MM.1S (cell line): ENCODE data around the gene ZGPAT.

ENCODE experiments used
- EZH2 ChIP-seq: fragments of 300-600 bp; sonication (generic); optimal IDR thresholded peaks from 2 replicates; pipeline ENCODE3; 2017; ENCODE audit warnings: low read depth, mild to moderate bottlenecking, antibody characterized with exemption, low read length, mixed read lengths
- EZH2phosphoT487 ChIP-seq: fragments of 300-600 bp; sonication (generic); IDR thresholded peaks from 2 replicates; pipeline ENCODE4 v1.6.1; 2018; ENCODE audit warnings: antibody characterized with exemption, low read length
- TF ChIP-seq, protein P1 (sequence below): fragments of 300-600 bp; sonication (generic); IDR thresholded peaks from 2 replicates; pipeline ENCODE4 v1.5.1; 2016; ENCODE audit warnings: antibody characterized with exemption, low read length, mixed read lengths

DNA sequence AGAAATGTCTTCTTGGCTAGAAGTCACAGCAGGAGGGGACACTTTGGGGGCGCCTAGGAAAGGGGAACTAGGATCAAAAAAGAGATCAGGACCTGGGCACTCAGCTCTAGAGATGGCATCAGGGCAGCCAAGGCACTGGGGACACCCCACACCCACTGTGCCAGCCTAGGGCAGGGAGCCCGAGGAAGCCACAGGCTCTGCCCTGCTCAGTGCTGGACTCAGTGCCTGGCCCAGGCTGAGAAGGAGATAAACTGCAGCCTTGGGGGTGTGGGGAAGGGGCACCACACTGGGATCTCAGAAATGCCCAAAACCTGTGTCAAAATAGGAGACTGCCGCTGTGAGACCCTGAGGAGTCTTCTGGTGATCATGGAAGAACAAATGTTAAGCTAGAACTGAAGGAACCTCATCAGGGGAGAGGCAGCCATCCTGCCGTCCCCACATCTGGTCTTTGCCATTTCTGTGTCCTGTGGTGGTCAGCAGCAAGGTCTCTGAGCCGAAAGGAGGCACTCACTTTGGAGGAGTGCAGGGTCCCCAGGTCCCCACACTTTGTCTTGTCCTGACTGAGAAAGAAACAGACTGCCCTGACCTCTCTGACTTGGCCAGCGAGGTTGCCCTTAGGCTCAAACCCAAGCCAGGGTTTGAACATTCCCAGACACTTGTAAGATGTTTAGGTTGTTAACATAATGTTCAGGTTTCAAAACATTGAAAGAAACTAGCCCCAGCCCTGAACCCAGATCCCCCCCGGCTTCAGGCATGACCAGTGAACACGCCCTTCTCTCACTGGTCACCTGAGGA, 2.4 kb upstream of the ZGPAT start:
- TF ChIP-seq, protein P1, sequence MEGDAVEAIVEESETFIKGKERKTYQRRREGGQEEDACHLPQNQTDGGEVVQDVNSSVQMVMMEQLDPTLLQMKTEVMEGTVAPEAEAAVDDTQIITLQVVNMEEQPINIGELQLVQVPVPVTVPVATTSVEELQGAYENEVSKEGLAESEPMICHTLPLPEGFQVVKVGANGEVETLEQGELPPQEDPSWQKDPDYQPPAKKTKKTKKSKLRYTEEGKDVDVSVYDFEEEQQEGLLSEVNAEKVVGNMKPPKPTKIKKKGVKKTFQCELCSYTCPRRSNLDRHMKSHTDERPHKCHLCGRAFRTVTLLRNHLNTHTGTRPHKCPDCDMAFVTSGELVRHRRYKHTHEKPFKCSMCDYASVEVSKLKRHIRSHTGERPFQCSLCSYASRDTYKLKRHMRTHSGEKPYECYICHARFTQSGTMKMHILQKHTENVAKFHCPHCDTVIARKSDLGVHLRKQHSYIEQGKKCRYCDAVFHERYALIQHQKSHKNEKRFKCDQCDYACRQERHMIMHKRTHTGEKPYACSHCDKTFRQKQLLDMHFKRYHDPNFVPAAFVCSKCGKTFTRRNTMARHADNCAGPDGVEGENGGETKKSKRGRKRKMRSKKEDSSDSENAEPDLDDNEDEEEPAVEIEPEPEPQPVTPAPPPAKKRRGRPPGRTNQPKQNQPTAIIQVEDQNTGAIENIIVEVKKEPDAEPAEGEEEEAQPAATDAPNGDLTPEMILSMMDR, result no peak
- TF ChIP-seq EZH2, result no peak
- no peak for TF ChIP-seq EZH2phosphoT487
